SK-N-SH (cell line): ENCODE data around the gene SPATA25. TPM values are rescaled to one million over a fixed set of nuclear protein-coding genes. Genes with fewer than 3 reads are reported as not detected.

Experiments
- CTCF ChIA-PET: fragments of 300-600, 350-600 bp; formaldehyde crosslinking; extraction: SDS; loops from one replicate; lab custom pipeline; 2021; lab: Yijun Ruan, JAX
- POLR2A ChIA-PET: fragments of 350-600 bp; sonication (Branson Sonifier 250); formaldehyde crosslinking; extraction: SDS; loops from one replicate; lab custom pipeline; 2020; ENCODE audit warnings: antibody characterized with exemption, inconsistent platforms; lab: Yijun Ruan, JAX
- DNase-seq: peaks from one replicate; pipeline ENCODE4 v3.0.0; 2012
- H2AFZ ChIP-seq: fragments of 200-600 bp; sonication (generic); 2 replicates; pipeline ENCODE4 v1.8.1; 2016; ENCODE audit warnings: antibody characterized with exemption, mild to moderate bottlenecking, low read depth
- H3F3A ChIP-seq: fragments of 200-600 bp; sonication (generic); replicated peaks from 2 replicates; pipeline ENCODE3; 2016; ENCODE audit warnings: antibody characterized with exemption, mild to moderate bottlenecking; ENCODE audit not compliant: insufficient read depth
- H3K27ac ChIP-seq, 2 experiments: fragments of 200-500 bp in 1 of 2; fragments of 200-600 bp in 1 of 2; sonication (Bioruptor generic) in 1 of 2; sonication (generic), shearing (Covaris generic) in 1 of 2; 2 replicates each; pipeline versions ENCODE4 v1.5.1 to v1.6.1; 2014 to 2016; ENCODE audit warnings: low read depth in 2 of 2, inconsistent platforms in 1 of 2, low read length in 1 of 2, mild to moderate bottlenecking in 1 of 2, mixed read lengths in 1 of 2
- H3K27me3 ChIP-seq: fragments of 200-600 bp; sonication (generic), shearing (Covaris generic); 2 replicates; pipeline ENCODE4 v1.6.1; 2016; ENCODE audit warnings: mixed run types; ENCODE audit not compliant: insufficient read depth
- H3K36me3 ChIP-seq, 2 experiments: fragments of 200-500 bp in 1 of 2; fragments of 200-600 bp in 1 of 2; sonication (Bioruptor generic) in 1 of 2; sonication (generic) in 1 of 2; replicated peaks in 1 of 2; 2 replicates each; pipeline versions ENCODE3 to v1.5.1; 2014 to 2016; ENCODE audit warnings: low read length in 1 of 2, mild to moderate bottlenecking in 1 of 2; ENCODE audit not compliant: insufficient read depth in 2 of 2, control insufficient read depth in 1 of 2
- H3K4me1 ChIP-seq, 2 experiments: fragments of 200-500 bp in 1 of 2; fragments of 200-600 bp in 1 of 2; sonication (Bioruptor generic) in 1 of 2; sonication (generic), shearing (Covaris generic) in 1 of 2; 2 replicates each; pipeline versions ENCODE4 v1.5.1 to v1.6.1; 2014 to 2016; ENCODE audit warnings: low read depth in 1 of 2, low read length in 1 of 2, mixed run types in 1 of 2; ENCODE audit not compliant: insufficient read depth in 2 of 2, control insufficient read depth in 1 of 2
- H3K4me2 ChIP-seq: fragments of 200-600 bp; sonication (generic), shearing (Covaris generic); 2 replicates; pipeline ENCODE4 v1.6.1; 2017; ENCODE audit warnings: mixed run types
- H3K4me3 ChIP-seq, 2 experiments: fragments of 200-500 bp in 1 of 2; fragments of 200-600 bp in 1 of 2; sonication (Bioruptor generic) in 1 of 2; sonication (generic), shearing (Covaris generic) in 1 of 2; 2 replicates each; pipeline versions ENCODE4 v1.5.1 to v1.8.1; 2014 to 2016; ENCODE audit warnings: low read depth in 2 of 2, inconsistent platforms in 1 of 2, low read length in 1 of 2, mild to moderate bottlenecking in 1 of 2, mixed read lengths in 1 of 2, moderate library complexity in 1 of 2
- H3K79me2 ChIP-seq: fragments of 200-600 bp; sonication (generic); 2 replicates; pipeline ENCODE4 v1.8.1; 2017; ENCODE audit warnings: mild to moderate bottlenecking; ENCODE audit not compliant: insufficient read depth
- H3K9ac ChIP-seq: fragments of 200-600 bp; sonication (generic); 2 replicates; pipeline ENCODE4 v1.6.1; 2017; ENCODE audit warnings: mixed run types
- H3K9me2 ChIP-seq: fragments of 200-600 bp; sonication (generic); 2 replicates; pipeline ENCODE4 v1.6.1; 2017; ENCODE audit warnings: mixed run types
- H3K9me3 ChIP-seq: fragments of 200-600 bp; sonication (generic); 2 replicates; pipeline ENCODE4 v1.6.1; 2017; ENCODE audit warnings: mixed run types, mild to moderate bottlenecking, moderate library complexity
- H4K20me1 ChIP-seq: fragments of 200-600 bp; sonication (generic); 2 replicates; pipeline ENCODE4 v1.6.1; 2017; ENCODE audit warnings: mild to moderate bottlenecking, mixed run types; ENCODE audit not compliant: insufficient read depth
- CHD2 ChIP-seq: fragments of 150-350 bp; IDR thresholded peaks from 2 replicates; pipeline ENCODE4 v1.6.1; 2018; ENCODE audit warnings: low read length; ENCODE audit not compliant: partially characterized antibody
- CTCF ChIP-seq: fragments of 200-600 bp; sonication (generic); IDR thresholded peaks from 2 replicates; pipeline ENCODE4 v1.6.1; 2017; ENCODE audit warnings: antibody characterized with exemption, mild to moderate bottlenecking, moderate library complexity
- EZH2phosphoT487 ChIP-seq: fragments of 200-600 bp; sonication (generic); IDR thresholded peaks from 2 replicates; pipeline ENCODE4 v1.6.1; 2017; ENCODE audit warnings: low read depth, mixed run types, mild to moderate bottlenecking, antibody characterized with exemption, moderate library complexity, borderline replicate concordance
- FOSL2 ChIP-seq: IDR thresholded peaks from 2 replicates; pipeline ENCODE4 v1.4.0; 2012; ENCODE audit warnings: low read depth, mild to moderate bottlenecking, moderate library complexity, borderline replicate concordance
- FOXJ3 ChIP-seq: sonication (generic); formaldehyde crosslinking; IDR thresholded peaks from 2 replicates; pipeline ENCODE4 v1.5.1; 2020; ENCODE audit warnings: mild to moderate bottlenecking, missing genetic modification reagents
- GABPA ChIP-seq: IDR thresholded peaks from 2 replicates; pipeline ENCODE4 v1.4.0; 2012; ENCODE audit warnings: low read depth, mild to moderate bottlenecking
- IRF3 ChIP-seq: fragments of 150-350 bp; IDR thresholded peaks from 2 replicates; pipeline ENCODE4 v1.6.1; 2016; ENCODE audit warnings: mild to moderate bottlenecking, low read depth, low read length
- JUND ChIP-seq: IDR thresholded peaks from 2 replicates; pipeline ENCODE4 v1.4.0; 2012
- MAX ChIP-seq: IDR thresholded peaks from 2 replicates; pipeline ENCODE4 v1.4.0; 2012; ENCODE audit warnings: low read depth
- MEF2A ChIP-seq: IDR thresholded peaks from 2 replicates; pipeline ENCODE4 v1.4.0; 2012; ENCODE audit warnings: low read depth, borderline replicate concordance
- MXI1 ChIP-seq: IDR thresholded peaks from 2 replicates; pipeline ENCODE4 v1.6.1; 2012; ENCODE audit warnings: mild to moderate bottlenecking, low read depth, low read length, improper control_type of control experiment
- NFIC ChIP-seq: IDR thresholded peaks from 2 replicates; pipeline ENCODE4 v1.4.0; 2012; ENCODE audit warnings: borderline replicate concordance
- NRF1 ChIP-seq: IDR thresholded peaks from 2 replicates; pipeline ENCODE4 v1.6.1; 2012; ENCODE audit warnings: low read depth, mild to moderate bottlenecking, low read length
- RAD21 ChIP-seq: IDR thresholded peaks from 2 replicates; pipeline ENCODE4 v1.6.1; 2012; ENCODE audit warnings: mild to moderate bottlenecking, low read length
- RCOR1 ChIP-seq: fragments of 150-350 bp; IDR thresholded peaks from 2 replicates; pipeline ENCODE4 v1.6.1; 2017; ENCODE audit warnings: antibody characterized with exemption, low read length
- RXRA ChIP-seq: IDR thresholded peaks from 2 replicates; pipeline ENCODE4 v1.4.0; 2012; ENCODE audit warnings: low read depth, mild to moderate bottlenecking, borderline replicate concordance
- SIN3A ChIP-seq: IDR thresholded peaks from 2 replicates; pipeline ENCODE4 v1.6.1; 2012; ENCODE audit warnings: low read depth, mild to moderate bottlenecking, low read length, moderate library complexity, borderline replicate concordance
- SMC3 ChIP-seq: IDR thresholded peaks from 2 replicates; pipeline ENCODE4 v1.6.1; 2012; ENCODE audit warnings: low read depth, low read length, improper control_type of control experiment
- TCF12 ChIP-seq: IDR thresholded peaks from 2 replicates; pipeline ENCODE4 v1.4.0; 2012
- TEAD4 ChIP-seq: IDR thresholded peaks from 2 replicates; pipeline ENCODE4 v1.4.0; 2012; ENCODE audit warnings: mild to moderate bottlenecking, borderline replicate concordance; ENCODE audit not compliant: insufficient read depth
- USF1 ChIP-seq: IDR thresholded peaks from 2 replicates; pipeline ENCODE4 v1.4.0; 2012; ENCODE audit warnings: low read depth, borderline replicate concordance
- YY1 ChIP-seq: IDR thresholded peaks from 2 replicates; pipeline ENCODE4 v1.4.0; 2012; ENCODE audit warnings: low read depth, mild to moderate bottlenecking
- ZBTB33 ChIP-seq: IDR thresholded peaks from 2 replicates; pipeline ENCODE4 v1.4.0; 2012; ENCODE audit warnings: low read depth, borderline replicate concordance
- WGBS: methylation state at CpG from one replicate; pipeline ENCODE4 v1.1.6; 2017; ENCODE audit warnings: low lambda C conversion rate; 5-methylcytosine and 5-hydroxymethylcytosine counted together
- polyA plus RNA-seq, 3 experiments: library from polyadenylated mRNA; depleted of rRNA; stranded (reverse); fragments of >200 nt; gene quantifications; 2 replicates each; pipeline ENCODE4 v1.2.3, GENCODE V29; 2012

The SPATA25 gene
- polyA plus RNA-seq, 1 of the 3 experiments (the other 2 are of a cell fraction): 1.3 TPM

GRCh38 chr20:45897692-45898091, 10.3 kb upstream of the SPATA25 start:
- Histone ChIP-seq H3K79me2 (no peaks in the 10 kb centered on the region; the same call in 1 of the 2 replicates), H3K9me2 (no peaks in the 10 kb centered on the region), H3K27ac (no peak overlapping the region), H3K36me3 (peaks cover 24 to 50% of the 10 kb centered on the region in 2 experiments), H3F3A (peaks cover 13% of the 10 kb centered on the region), H4K20me1 (no peaks in the 10 kb centered on the region), H3K4me3 (no peak overlapping the region), H3K9me3 (no peaks in the 10 kb centered on the region), H2AFZ (no peak overlapping the region), H3K27me3 (no peaks in the 10 kb centered on the region), H3K9ac (no peak overlapping the region), H3K4me1 (no peaks in the 10 kb centered on the region; a peak in 1 of 4 replicates), H3K4me2 (no peak overlapping the region)
- 100% methylated on average over 1 of the region's 7 CpGs for WGBS
- CTCF ChIA-PET: interaction anchor here (0.9 to 1.2 kb wide), 2 partner anchors 8 to 98 kb away, joined by 3 to 4 read pairs; no protein-coding TSS in a partner anchor
- POLR2A ChIA-PET: no interaction called here
- TF ChIP-seq NRF1 (no peak), MXI1 (no peak), SIN3A (no peak), ZBTB33 (no peak), EZH2phosphoT487 (no peak), MEF2A (no peak), TEAD4 (no peak), JUND (no peak)
- DNase-seq: no peak

- WGBS: 82% methylated on average over 2 of the region's 2 CpGs
- no peak overlapping the region for H3K9ac ChIP-seq
- H3K9me3 ChIP-seq: no peaks in the 10 kb centered on the region
- no peaks in the 10 kb centered on the region for H3K27me3 ChIP-seq
- peaks cover 0 to under 1% of the 10 kb centered on the region in 2 experiments; a peak in 1 of 4 replicates for H3K4me1 ChIP-seq
- no peak overlapping the region for H2AFZ ChIP-seq
- peaks cover 3% of the 10 kb centered on the region for H3K79me2 ChIP-seq
- peaks cover 24 to 50% of the 10 kb centered on the region in 2 experiments for H3K36me3 ChIP-seq
- H3K9me2 ChIP-seq: no peaks in the 10 kb centered on the region
- H3K27ac ChIP-seq: no peak overlapping the region
- no peak overlapping the region for H3K4me2 ChIP-seq
- H4K20me1 ChIP-seq: no peaks in the 10 kb centered on the region
- H3K4me3 ChIP-seq: no peak overlapping the region
- no peak for DNase-seq
- ChIA-PET POLR2A (no interaction called here), CTCF (interaction anchor here (0.6 to 1.2 kb wide), 3 partner anchors 8 to 98 kb away, joined by 3 to 4 read pairs (median 3); no protein-coding TSS in a partner anchor)
- peaks cover 13% of the 10 kb centered on the region for H3F3A ChIP-seq
- no peak for TF ChIP-seq NFIC
- no peak for TF ChIP-seq GABPA
- no peak for TF ChIP-seq JUND
- TF ChIP-seq TCF12: no peak
- no peak for TF ChIP-seq CHD2
- TF ChIP-seq SIN3A: no peak
- TF ChIP-seq CTCF: no peak
- TF ChIP-seq USF1: no peak
- no peak for TF ChIP-seq IRF3
- no peak for TF ChIP-seq MAX
- no peak for TF ChIP-seq FOXJ3 (CRISPR knock-in tag)
- no peak for TF ChIP-seq RAD21
- no peak for TF ChIP-seq SMC3
- TF ChIP-seq MXI1: no peak
- no peak for TF ChIP-seq YY1
- TF ChIP-seq RXRA: no peak
- TF ChIP-seq FOSL2: no peak
- TF ChIP-seq RCOR1: no peak
Observed at GRCh38 chr20:45897289-45897688, 9.9 kb upstream of the SPATA25 start.
